MM.1S (cell line): Measurements from ENCODE around the gene CHAF1A.

Experiments used
- DNase-seq: peaks from one replicate; pipeline ENCODE4 v3.0.0-alpha.2; 2015
- H2AFZ ChIP-seq: fragments of 300-600 bp; sonication (generic); 2 replicates; pipeline ENCODE4 v1.6.0; 2016; ENCODE audit warnings: antibody characterized with exemption, low read length
- H3F3A ChIP-seq: fragments of 300-600 bp; sonication (generic); 2 replicates; pipeline ENCODE4 v1.6.1; 2016; ENCODE audit warnings: mild to moderate bottlenecking, antibody characterized with exemption, low read length, moderate library complexity, mixed read lengths; ENCODE audit not compliant: insufficient read depth
- H3K27ac ChIP-seq: fragments of 300-600 bp; sonication (generic); 2 replicates; pipeline ENCODE4 v1.5.1; 2016; ENCODE audit warnings: mild to moderate bottlenecking, low read length
- H3K27me3 ChIP-seq: fragments of 300-600 bp; sonication (generic); replicated peaks from 2 replicates; pipeline ENCODE4 v1.6.0; 2016; ENCODE audit warnings: low read length; ENCODE audit not compliant: insufficient read depth
- H3K36me3 ChIP-seq: fragments of 300-600 bp; sonication (generic); replicated peaks from 2 replicates; pipeline ENCODE4 v1.6.1; 2016; ENCODE audit warnings: mild to moderate bottlenecking, low read length, mixed read lengths; ENCODE audit not compliant: insufficient read depth
- H3K4me1 ChIP-seq: fragments of 300-600 bp; sonication (generic); 2 replicates; pipeline ENCODE4 v1.6.1; 2016; ENCODE audit warnings: low read length, mixed read lengths
- H3K4me2 ChIP-seq: fragments of 300-600 bp; sonication (generic); 2 replicates; pipeline ENCODE4 v1.6.0; 2016; ENCODE audit warnings: low read depth, low read length
- H3K4me3 ChIP-seq: fragments of 300-600 bp; sonication (generic); 2 replicates; pipeline ENCODE4 v1.5.1; 2016; ENCODE audit warnings: low read length, mixed read lengths
- H3K79me2 ChIP-seq: fragments of 300-600 bp; sonication (generic); 2 replicates; pipeline ENCODE4 v1.6.1; 2016; ENCODE audit warnings: mixed run types, low read length, mixed read lengths
- H3K9ac ChIP-seq: fragments of 300-600 bp; sonication (generic); 2 replicates; pipeline ENCODE4 v1.6.1; 2016; ENCODE audit warnings: low read length, mixed read lengths
- H3K9me2 ChIP-seq: fragments of 300-600 bp; sonication (generic); replicated peaks from 2 replicates; pipeline ENCODE4 v1.6.1; 2016; ENCODE audit warnings: mild to moderate bottlenecking, low read length, mixed read lengths; ENCODE audit not compliant: insufficient read depth
- H3K9me3 ChIP-seq: fragments of 300-600 bp; sonication (generic); replicated peaks from 2 replicates; pipeline ENCODE4 v1.6.1; 2016; ENCODE audit warnings: mild to moderate bottlenecking, low read length, mixed read lengths; ENCODE audit not compliant: insufficient read depth
- H4K20me1 ChIP-seq: fragments of 300-600 bp; sonication (generic); 2 replicates; pipeline ENCODE4 v1.6.1; 2016; ENCODE audit warnings: mild to moderate bottlenecking, low read length, moderate library complexity, mixed read lengths; ENCODE audit not compliant: insufficient read depth
- EZH2 ChIP-seq: fragments of 300-600 bp; sonication (generic); optimal IDR thresholded peaks from 2 replicates; pipeline ENCODE3; 2017; ENCODE audit warnings: low read depth, mild to moderate bottlenecking, antibody characterized with exemption, low read length, mixed read lengths
- EZH2phosphoT487 ChIP-seq: fragments of 300-600 bp; sonication (generic); IDR thresholded peaks from 2 replicates; pipeline ENCODE4 v1.6.1; 2018; ENCODE audit warnings: antibody characterized with exemption, low read length
- TF ChIP-seq, protein P1 (sequence below): fragments of 300-600 bp; sonication (generic); IDR thresholded peaks from 2 replicates; pipeline ENCODE4 v1.5.1; 2016; ENCODE audit warnings: antibody characterized with exemption, low read length, mixed read lengths

The CHAF1A gene, protein sequence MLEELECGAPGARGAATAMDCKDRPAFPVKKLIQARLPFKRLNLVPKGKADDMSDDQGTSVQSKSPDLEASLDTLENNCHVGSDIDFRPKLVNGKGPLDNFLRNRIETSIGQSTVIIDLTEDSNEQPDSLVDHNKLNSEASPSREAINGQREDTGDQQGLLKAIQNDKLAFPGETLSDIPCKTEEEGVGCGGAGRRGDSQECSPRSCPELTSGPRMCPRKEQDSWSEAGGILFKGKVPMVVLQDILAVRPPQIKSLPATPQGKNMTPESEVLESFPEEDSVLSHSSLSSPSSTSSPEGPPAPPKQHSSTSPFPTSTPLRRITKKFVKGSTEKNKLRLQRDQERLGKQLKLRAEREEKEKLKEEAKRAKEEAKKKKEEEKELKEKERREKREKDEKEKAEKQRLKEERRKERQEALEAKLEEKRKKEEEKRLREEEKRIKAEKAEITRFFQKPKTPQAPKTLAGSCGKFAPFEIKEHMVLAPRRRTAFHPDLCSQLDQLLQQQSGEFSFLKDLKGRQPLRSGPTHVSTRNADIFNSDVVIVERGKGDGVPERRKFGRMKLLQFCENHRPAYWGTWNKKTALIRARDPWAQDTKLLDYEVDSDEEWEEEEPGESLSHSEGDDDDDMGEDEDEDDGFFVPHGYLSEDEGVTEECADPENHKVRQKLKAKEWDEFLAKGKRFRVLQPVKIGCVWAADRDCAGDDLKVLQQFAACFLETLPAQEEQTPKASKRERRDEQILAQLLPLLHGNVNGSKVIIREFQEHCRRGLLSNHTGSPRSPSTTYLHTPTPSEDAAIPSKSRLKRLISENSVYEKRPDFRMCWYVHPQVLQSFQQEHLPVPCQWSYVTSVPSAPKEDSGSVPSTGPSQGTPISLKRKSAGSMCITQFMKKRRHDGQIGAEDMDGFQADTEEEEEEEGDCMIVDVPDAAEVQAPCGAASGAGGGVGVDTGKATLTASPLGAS

DNA sequence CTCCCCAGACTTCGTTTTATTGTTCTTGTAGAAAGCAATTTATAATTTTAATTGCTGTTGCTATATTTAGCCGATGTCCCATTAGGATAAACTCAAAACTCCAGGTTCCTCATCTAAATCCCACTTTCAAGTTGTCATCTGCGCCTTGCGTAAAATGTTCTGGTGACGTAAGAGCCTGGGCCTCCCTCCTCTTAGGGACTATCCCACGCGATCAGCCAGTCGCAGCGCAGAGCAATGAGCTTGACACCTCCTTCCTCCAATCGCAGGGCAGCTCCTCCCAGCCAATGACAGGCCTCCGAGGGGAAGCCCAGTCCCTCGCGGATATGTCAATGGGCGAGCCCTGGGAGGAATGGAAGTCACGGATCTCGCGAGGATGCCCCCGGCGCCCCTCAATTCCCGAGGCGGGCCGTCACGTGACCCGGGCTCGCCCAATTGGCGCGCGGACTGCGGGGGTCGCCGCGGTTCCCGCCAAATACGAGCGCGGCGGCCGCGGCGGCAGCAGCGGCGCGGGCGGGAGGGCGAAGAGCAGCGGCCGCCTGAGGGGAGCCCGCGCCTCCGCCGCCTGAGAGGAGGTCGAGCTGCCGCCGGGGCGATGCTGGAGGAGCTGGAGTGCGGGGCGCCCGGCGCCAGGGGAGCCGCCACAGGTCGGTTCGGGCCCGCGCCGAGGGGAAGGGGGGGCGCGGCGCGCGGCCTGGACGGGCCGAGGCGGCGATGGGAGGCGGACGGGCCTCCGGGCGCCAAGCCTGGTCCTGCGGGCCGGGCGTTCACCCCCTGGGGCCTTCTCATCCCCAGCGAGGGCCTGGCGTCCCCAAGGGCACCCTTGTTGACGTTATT lies at the start of gene CHAF1A:
TSS of gene CHAF1A (plus strand) at position 470 of the 834 bp plus-strand sequence. CDS start at position 593, 123 bp downstream.
- peak within 1 kb of the TSS; percentile 87 for H3K4me2 ChIP-seq
- H2AFZ ChIP-seq: peak within 1 kb of the TSS; percentile 72
- H3K27me3 ChIP-seq: no peaks in the 10 kb centered on the region
- peak within 1 kb of the TSS; percentile 58 for H3K27ac ChIP-seq
- TF ChIP-seq EZH2: no peak
- no peak for TF ChIP-seq EZH2phosphoT487
- TF ChIP-seq, protein P1, sequence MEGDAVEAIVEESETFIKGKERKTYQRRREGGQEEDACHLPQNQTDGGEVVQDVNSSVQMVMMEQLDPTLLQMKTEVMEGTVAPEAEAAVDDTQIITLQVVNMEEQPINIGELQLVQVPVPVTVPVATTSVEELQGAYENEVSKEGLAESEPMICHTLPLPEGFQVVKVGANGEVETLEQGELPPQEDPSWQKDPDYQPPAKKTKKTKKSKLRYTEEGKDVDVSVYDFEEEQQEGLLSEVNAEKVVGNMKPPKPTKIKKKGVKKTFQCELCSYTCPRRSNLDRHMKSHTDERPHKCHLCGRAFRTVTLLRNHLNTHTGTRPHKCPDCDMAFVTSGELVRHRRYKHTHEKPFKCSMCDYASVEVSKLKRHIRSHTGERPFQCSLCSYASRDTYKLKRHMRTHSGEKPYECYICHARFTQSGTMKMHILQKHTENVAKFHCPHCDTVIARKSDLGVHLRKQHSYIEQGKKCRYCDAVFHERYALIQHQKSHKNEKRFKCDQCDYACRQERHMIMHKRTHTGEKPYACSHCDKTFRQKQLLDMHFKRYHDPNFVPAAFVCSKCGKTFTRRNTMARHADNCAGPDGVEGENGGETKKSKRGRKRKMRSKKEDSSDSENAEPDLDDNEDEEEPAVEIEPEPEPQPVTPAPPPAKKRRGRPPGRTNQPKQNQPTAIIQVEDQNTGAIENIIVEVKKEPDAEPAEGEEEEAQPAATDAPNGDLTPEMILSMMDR: no peak
- peaks cover 6% of the 10 kb centered on the region; the same call in 1 of the 2 replicates for H3K36me3 ChIP-seq
- no peaks in the 10 kb centered on the region for H3K9me3 ChIP-seq
- peaks cover 17% of the 10 kb centered on the region for H3K4me1 ChIP-seq
- H3K9ac ChIP-seq: peak within 1 kb of the TSS; percentile 99
- H3F3A ChIP-seq: peaks cover 10% of the 10 kb centered on the region; the same call in 1 of the 2 replicates
- H3K4me3 ChIP-seq: peak within 1 kb of the TSS; percentile 100
- peak; percentile 100 for DNase-seq
- peaks cover 79% of the 10 kb centered on the region for H3K79me2 ChIP-seq
- H3K9me2 ChIP-seq: no peaks in the 10 kb centered on the region
- H4K20me1 ChIP-seq: peaks cover 16% of the 10 kb centered on the region; the same call in 1 of the 2 replicates

DNA sequence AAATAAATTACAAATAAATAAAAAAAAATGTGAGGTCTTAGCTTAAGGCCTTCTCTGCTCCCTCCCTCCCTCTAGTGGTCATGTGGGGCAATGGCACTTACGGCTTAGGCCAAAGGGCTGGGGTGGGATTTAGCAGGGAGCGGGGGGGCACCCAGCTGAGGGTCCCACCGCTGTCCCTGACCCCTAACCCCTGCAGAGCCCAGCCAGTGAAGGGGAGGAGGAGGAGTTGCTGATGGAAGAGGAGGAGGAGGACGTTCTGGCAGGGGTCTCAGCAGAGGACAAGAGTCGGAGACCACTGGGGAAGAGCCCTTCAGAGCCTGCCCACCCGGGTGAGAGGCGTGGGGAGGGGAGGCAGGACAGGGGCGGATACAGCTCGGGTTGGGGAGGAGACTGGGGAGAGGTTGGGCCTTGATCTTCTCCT lies 49.7 kb upstream of the CHAF1A start:
- no peaks in the 10 kb centered on the region for H3K79me2 ChIP-seq
- no peak overlapping the region for H3K27ac ChIP-seq
- no peaks in the 10 kb centered on the region for H3K27me3 ChIP-seq
- peak; percentile 41 for DNase-seq
- H3K9ac ChIP-seq: no peak overlapping the region
- H4K20me1 ChIP-seq: no peaks in the 10 kb centered on the region
- H3K9me3 ChIP-seq: no peaks in the 10 kb centered on the region
- H2AFZ ChIP-seq: no peak overlapping the region
- H3K9me2 ChIP-seq: no peaks in the 10 kb centered on the region
- H3K4me2 ChIP-seq: no peak overlapping the region
- H3F3A ChIP-seq: no peaks in the 10 kb centered on the region
- no peaks in the 10 kb centered on the region for H3K4me1 ChIP-seq
- no peaks in the 10 kb centered on the region for H3K36me3 ChIP-seq
- no peak overlapping the region for H3K4me3 ChIP-seq
- TF ChIP-seq, protein P1: peak; percentile 63
- no peak for TF ChIP-seq EZH2phosphoT487

DNA sequence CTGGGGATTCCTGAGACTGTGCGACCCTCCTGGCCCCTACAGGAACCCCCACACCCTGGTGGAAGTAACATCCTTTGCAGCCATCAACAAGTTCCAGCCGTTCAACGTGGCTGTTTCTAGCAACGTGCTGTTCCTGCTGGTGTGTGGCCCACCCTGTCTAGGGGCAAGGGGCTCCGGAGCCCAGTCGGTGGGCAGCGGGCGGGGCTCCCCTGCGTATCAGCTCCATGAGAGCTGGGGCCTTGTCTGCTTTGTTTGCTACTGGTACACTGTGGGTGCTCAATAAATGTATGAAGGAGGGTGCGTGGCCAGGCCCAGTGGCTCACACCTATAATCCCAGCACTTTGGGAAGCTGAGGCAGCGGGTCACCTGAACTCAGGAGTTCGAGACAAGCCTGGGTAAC lies 48.2 kb upstream of the CHAF1A start:
- Histone ChIP-seq H3K9me3 (no peaks in the 10 kb centered on the region), H3K9me2 (no peaks in the 10 kb centered on the region), H3K4me1 (no peaks in the 10 kb centered on the region), H3K4me2 (no peak overlapping the region), H3F3A (no peaks in the 10 kb centered on the region), H3K4me3 (no peak overlapping the region), H3K79me2 (no peaks in the 10 kb centered on the region), H3K27ac (no peak overlapping the region), H3K9ac (no peak overlapping the region), H4K20me1 (no peaks in the 10 kb centered on the region), H2AFZ (no peak overlapping the region), H3K36me3 (no peaks in the 10 kb centered on the region), H3K27me3 (no peaks in the 10 kb centered on the region)
- DNase-seq: no peak
- TF ChIP-seq, protein P1: no peak
- no peak for TF ChIP-seq EZH2
- TF ChIP-seq EZH2phosphoT487: no peak
